ENCODE data around the gene EEA1. TPM values are rescaled to one million over a fixed set of nuclear protein-coding genes. Genes with fewer than 3 reads are reported as not detected.

The EEA1 gene
- total RNA-seq, 6 experiments from 2014 or later = 8.9 to 20.3 (median 16.3) TPM

DNA sequence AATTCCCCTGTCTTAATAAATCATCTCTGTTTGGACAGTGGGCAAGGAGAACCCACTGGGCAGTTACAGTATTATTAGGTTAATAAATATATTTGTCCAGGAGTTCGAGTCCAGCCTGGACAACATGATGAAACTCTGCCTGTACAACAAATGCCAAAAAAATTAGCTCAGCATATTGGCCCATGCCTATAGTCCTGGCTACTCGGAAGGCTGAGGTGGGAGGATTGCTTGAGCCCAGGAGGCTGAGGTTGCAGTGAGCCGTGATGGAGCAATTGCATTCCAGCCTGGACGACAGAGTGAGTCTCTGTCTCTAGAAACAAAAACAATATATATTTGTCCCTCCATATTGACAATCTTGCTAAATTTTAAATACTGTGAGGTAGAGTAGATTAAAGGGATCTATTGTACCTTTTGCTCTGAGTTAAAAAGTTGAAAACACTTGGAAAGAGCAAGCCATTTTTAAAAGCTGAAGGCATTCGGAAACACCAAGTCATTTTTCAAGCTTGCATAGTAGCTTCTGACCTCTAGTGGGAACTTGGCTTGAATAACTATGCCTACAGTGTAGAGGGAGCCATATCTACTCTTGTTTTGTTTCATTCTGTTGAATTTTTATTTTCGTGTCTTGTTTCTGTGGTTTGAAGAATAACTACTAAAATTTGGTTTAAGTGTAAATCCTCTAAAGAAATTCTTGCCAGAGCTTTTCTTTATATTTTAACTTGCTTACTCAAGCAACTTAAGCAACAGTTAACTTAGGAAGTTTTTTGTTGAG, 14.6 kb upstream of the EEA1 start:
- Histone ChIP-seq H3K9me3 (no peaks in the 10 kb centered on the region), H3K4me3 (no peak overlapping the region), H3K27me3 (no peaks in the 10 kb centered on the region), H3K27ac (no peak overlapping the region), H3K4me1 (peaks cover 0 to 16% (median 2%) of the 10 kb centered on the region in 4 donors), H3K36me3 (no peaks in the 10 kb centered on the region)
- DNase-seq (no peak), ATAC-seq (no peak)
- intact Hi-C loops (cut with DNase I) = no loop called here
- TF ChIP-seq POLR2A (IDR thresholded peaks at IDR 0.05) (no peak), CTCF (IDR thresholded peaks at IDR 0.05) (peak in 1 of 4 donors; percentile 6)
- 42% methylated on average over 6 of the region's 6 CpGs for WGBS (ENCODE audit: insufficient coverage, low coverage, low lambda C conversion rate, missing lambda C conversion rate)

DNA sequence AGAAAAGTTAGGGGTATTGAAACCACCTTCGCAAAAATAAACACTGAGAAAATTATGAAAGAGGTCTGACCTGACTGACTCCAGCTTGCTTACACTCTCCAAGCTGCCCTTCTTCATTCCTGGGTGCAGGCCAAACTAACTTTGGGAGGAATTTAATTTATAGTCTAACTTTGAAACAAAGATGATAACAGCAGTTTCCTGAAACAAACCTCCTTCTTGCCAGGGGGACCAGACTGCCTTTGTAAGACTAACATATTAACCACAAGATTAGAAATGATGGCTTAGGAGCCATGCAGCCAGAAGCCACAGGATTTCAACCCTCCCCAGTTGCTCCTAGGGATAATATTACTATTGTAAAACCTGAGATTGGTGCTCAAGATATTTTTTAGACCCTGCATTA, 13.8 kb upstream of the EEA1 start:
- Histone ChIP-seq H3K4me1 (peaks cover 0 to 16% (median 2%) of the 10 kb centered on the region in 4 donors), H3K27me3 (no peaks in the 10 kb centered on the region), H3K9me3 (no peaks in the 10 kb centered on the region), H3K36me3 (no peaks in the 10 kb centered on the region), H3K4me3 (no peak overlapping the region), H3K27ac (peak overlapping the region in 2 of 3 donors; percentile 24 to 38)
- intact Hi-C loops (cut with DNase I) = no loop called here
- 13% methylated on average over 1 of the region's 1 CpG for WGBS (ENCODE audit: insufficient coverage, low coverage, low lambda C conversion rate, missing lambda C conversion rate)
- ATAC-seq (peak in 3 of 4 donors; percentile 37 to 42 (median 40)), DNase-seq (no peak)
- TF ChIP-seq POLR2A (IDR thresholded peaks at IDR 0.05) (no peak), CTCF (IDR thresholded peaks at IDR 0.05) (no peak)

DNA sequence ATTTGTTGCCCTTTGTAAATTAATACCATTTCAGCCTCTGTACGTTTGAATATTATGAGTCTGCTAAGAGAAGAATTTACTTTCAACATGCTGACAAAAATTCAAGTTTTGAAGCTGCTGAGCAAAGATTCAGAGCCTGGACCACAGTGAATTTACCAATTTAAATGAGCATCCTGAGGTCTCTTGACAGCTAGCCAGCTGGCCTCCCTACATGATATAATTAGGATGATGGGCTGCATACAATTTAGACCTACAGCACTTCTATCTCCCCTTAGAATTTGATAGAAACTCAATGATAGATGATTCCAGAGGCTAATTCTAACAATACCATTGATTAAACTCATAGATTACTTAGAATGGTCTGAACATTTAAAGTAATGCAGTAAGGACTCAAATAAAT, 10.0 kb upstream of the EEA1 start:
- Histone ChIP-seq H3K9me3 (no peaks in the 10 kb centered on the region), H3K4me3 (no peak overlapping the region), H3K27me3 (no peaks in the 10 kb centered on the region), H3K4me1 (peaks cover 0 to 10% (median 0%) of the 10 kb centered on the region in 4 donors), H3K36me3 (no peaks in the 10 kb centered on the region), H3K27ac (no peak overlapping the region)
- TF ChIP-seq POLR2A (IDR thresholded peaks at IDR 0.05) = no peak
- TF ChIP-seq CTCF (IDR thresholded peaks at IDR 0.05) = no peak
- no peak for DNase-seq
- 55% methylated on average over 1 of the region's 1 CpG for WGBS (ENCODE audit: insufficient coverage, low coverage, low lambda C conversion rate, missing lambda C conversion rate)
- intact Hi-C loops (cut with DNase I) = no loop called here
- no peak for ATAC-seq

- peaks cover 0 to 10% (median 0%) of the 10 kb centered on the region in 4 donors for H3K4me1 ChIP-seq
- H3K27me3 ChIP-seq = no peaks in the 10 kb centered on the region
- no peak overlapping the region for H3K27ac ChIP-seq
- 82% methylated on average over 2 of the region's 4 CpGs for WGBS (ENCODE audit: insufficient coverage, low coverage, low lambda C conversion rate, missing lambda C conversion rate)
- H3K9me3 ChIP-seq = no peaks in the 10 kb centered on the region
- no peak overlapping the region for H3K4me3 ChIP-seq
- TF ChIP-seq CTCF (IDR thresholded peaks at IDR 0.05) (no peak), POLR2A (IDR thresholded peaks at IDR 0.05) (no peak)
- ATAC-seq = no peak
- intact Hi-C loops (cut with DNase I) = no loop called here
- no peaks in the 10 kb centered on the region for H3K36me3 ChIP-seq
- no peak for DNase-seq
These were observed 9.5 kb upstream of the EEA1 start for GRCh38 chr12:92938638-92939037.

Data from right lobe of liver (tissue), 6 donors.